ENCODE data around the gene DUSP28.

Gene DUSP28

GRCh38 chr2:240560084-240560479, at the start of gene DUSP28:
Gene DUSP28 (plus strand): TSS chr2:240560357. CDS start chr2:240560685, 328 bp downstream.
- Histone ChIP-seq H3K36me3 (ENCODE audit: control insufficient read depth in 2 of 2, insufficient read depth in 1 of 2, low read length in 2 of 2) (peaks cover 0 to 29% of the 10 kb centered on the region in 2 experiments; a peak in 1 of 3 replicates), H3K4me3 (ENCODE audit: low read depth, low read length) (peak within 1 kb of the TSS; percentile 64), H3K9me3 (ENCODE audit: control insufficient read depth, insufficient read depth, low read depth, low read length) (no peaks in the 10 kb centered on the region), H3K27ac (ENCODE audit: extremely low read depth, low read depth, low read length) (peak within 1 kb of the TSS; percentile 90), H3K4me1 (ENCODE audit: control insufficient read depth, insufficient read depth, low read length) (peaks cover 5% of the 10 kb centered on the region)
- POLR2A ChIA-PET = interaction anchor here (1.8 kb wide), 1 partner anchor 26 kb away, joined by 53 read pairs; the partner anchor contains the start of gene CAPN10
- CTCF ChIA-PET = interaction anchor here (0.7 kb wide), 1 partner anchor 109 kb away, joined by 3 read pairs; no protein-coding TSS in a partner anchor
- TF ChIP-seq SP2 (tag by site-specific recombination; IDR thresholded peaks at IDR 0.05) (peak; percentile 74), ZNF843 (tag by site-specific recombination; IDR thresholded peaks at IDR 0.05) (0 out of 2 replicates have a peak, but pooled peaks have one; percentile 24), ZBTB48 (tag by site-specific recombination; IDR thresholded peaks at IDR 0.05) (peak; percentile 48), ZNF335 (tag by site-specific recombination; conservative IDR thresholded peaks at IDR 0.05) (peak; percentile 39; the same call in 1 of the 2 replicates), SCRT2 (tag by site-specific recombination; IDR thresholded peaks at IDR 0.05) (0 out of 2 replicates have a peak, but pooled peaks have one; percentile 12), ZNF76 (tag by site-specific recombination; IDR thresholded peaks at IDR 0.05; ENCODE audit: borderline replicate concordance, low read depth) (peak; percentile 53; the same call in 1 of the 2 replicates), ZXDB (tag by site-specific recombination; IDR thresholded peaks at IDR 0.05) (peak; percentile 18; the same call in 1 of the 2 replicates), ZFHX2 (tag by site-specific recombination; conservative IDR thresholded peaks at IDR 0.05) (peak; percentile 79), SP3 (tag by site-specific recombination; IDR thresholded peaks at IDR 0.05) (peak; percentile 71; the same call in 1 of the 2 replicates), ZBTB1 (tag by site-specific recombination; IDR thresholded peaks at IDR 0.05) (no peak), ZEB2 (tag by site-specific recombination; IDR thresholded peaks at IDR 0.05) (peak; percentile 31; the same call in 1 of the 2 replicates), HIC1 (tag by site-specific recombination; IDR thresholded peaks at IDR 0.05) (peak; percentile 94), ZNF621 (tag by site-specific recombination; IDR thresholded peaks at IDR 0.05) (no peak), ZNF350 (tag by site-specific recombination; IDR thresholded peaks at IDR 0.05) (no peak), SP7 (tag by site-specific recombination; IDR thresholded peaks at IDR 0.05) (peak; percentile 46), ZNF514 (tag by site-specific recombination; IDR thresholded peaks at IDR 0.05) (no peak), ZNF571 (tag by site-specific recombination; IDR thresholded peaks at IDR 0.05) (no peak), GLIS1 (tag by site-specific recombination; IDR thresholded peaks at IDR 0.05) (0 out of 2 replicates have a peak, but pooled peaks have one; percentile 13), ZBTB20 (tag by site-specific recombination; IDR thresholded peaks at IDR 0.05) (peak; percentile 67; the same call in 1 of the 2 replicates), PBX3 (CRISPR knock-in tag; IDR thresholded peaks at IDR 0.05) (0 out of 2 replicates have a peak, but pooled peaks have one; percentile 47), ZBTB11 (tag by site-specific recombination; conservative IDR thresholded peaks at IDR 0.05; ENCODE audit: low read depth) (peak; percentile 27; the same call in 1 of the 2 replicates), ZBTB8A (tag by site-specific recombination; IDR thresholded peaks at IDR 0.05) (peak; percentile 99), ZIC2 (tag by site-specific recombination; IDR thresholded peaks at IDR 0.05) (peak; percentile 29; the same call in 1 of the 2 replicates), KLF9 (tag by site-specific recombination; IDR thresholded peaks at IDR 0.05; ENCODE audit: low read depth) (peak; percentile 94), ZNF449 (tag by site-specific recombination; IDR thresholded peaks at IDR 0.05) (0 out of 2 replicates have a peak, but pooled peaks have one; percentile 36), ZNF341 (tag by site-specific recombination; IDR thresholded peaks at IDR 0.05; ENCODE audit: low read depth) (0 out of 2 replicates have a peak, but pooled peaks have one; percentile 9), SCRT1 (tag by site-specific recombination; IDR thresholded peaks at IDR 0.05; ENCODE audit: borderline replicate concordance) (no peak), KLF8 (tag by site-specific recombination; IDR thresholded peaks at IDR 0.05) (peak; percentile 69; the same call in 1 of the 2 replicates), ZFP69B (tag by site-specific recombination; IDR thresholded peaks at IDR 0.05) (0 out of 2 replicates have a peak, but pooled peaks have one; percentile 28), ZNF24 (tag by site-specific recombination; IDR thresholded peaks at IDR 0.05) (no peak)

All from HEK293 (cell line).